HT-29 (cell line): ENCODE data around the gene ADM. TPM values are rescaled to one million over a fixed set of nuclear protein-coding genes. Genes with fewer than 3 reads are reported as not detected.

Experiments
- DNase-seq: peaks from one replicate; pipeline ENCODE4 v3.0.0-alpha.2; 2015; ENCODE audit warnings: low spot score
- total RNA-seq: library from RNA; depleted of rRNA; stranded (reverse); fragments of >200 nt; shearing (Covaris generic); gene quantifications from 2 replicates; pipeline ENCODE4 v1.2.3, GENCODE V29; 2014

The ADM gene
- total RNA-seq, 1 experiment from 2014 or later: 33.3 TPM

- no peak for DNase-seq
These were observed 15.0 kb upstream of the ADM start for GRCh38 chr11:10289765-10290380.

DNA sequence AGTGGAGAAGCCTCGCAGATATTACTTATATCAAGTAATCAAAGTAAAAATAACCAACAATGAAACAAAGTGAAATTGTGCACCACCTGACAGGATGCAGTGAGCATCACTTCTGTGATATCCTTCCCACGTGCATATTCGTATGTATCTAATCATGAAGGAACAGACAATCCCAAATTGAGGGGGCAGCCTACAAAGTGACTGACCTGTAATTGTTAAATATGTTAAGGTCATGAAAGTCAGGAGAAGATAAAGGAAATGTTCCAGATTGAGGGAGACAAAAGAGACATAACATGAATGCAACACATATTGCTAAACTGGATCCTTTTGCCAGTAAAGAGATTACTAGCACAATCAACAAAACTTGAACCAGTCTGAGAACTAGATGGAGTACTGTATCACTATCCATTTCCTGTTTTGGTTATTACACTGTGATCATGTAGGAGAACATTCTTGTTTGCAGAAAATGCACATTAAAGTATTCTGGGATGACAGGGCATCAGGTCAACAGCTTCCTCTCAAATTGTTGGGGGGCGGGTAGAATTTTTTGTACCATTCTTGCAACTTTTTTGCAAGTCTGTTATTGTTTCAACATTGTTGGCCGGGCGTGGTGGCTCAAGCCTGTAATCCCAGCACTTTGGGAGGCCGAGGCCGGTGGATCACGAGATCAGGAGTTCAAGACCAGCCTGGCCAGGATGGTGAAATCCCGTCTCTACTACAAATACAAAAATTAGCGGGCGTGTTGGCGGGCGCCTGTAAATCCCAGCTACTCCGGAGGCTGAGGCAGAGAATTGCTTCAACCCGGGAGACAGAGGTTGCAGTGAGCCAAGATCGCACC, 12.9 kb upstream of the ADM start:
- DNase-seq: no peak

DNA sequence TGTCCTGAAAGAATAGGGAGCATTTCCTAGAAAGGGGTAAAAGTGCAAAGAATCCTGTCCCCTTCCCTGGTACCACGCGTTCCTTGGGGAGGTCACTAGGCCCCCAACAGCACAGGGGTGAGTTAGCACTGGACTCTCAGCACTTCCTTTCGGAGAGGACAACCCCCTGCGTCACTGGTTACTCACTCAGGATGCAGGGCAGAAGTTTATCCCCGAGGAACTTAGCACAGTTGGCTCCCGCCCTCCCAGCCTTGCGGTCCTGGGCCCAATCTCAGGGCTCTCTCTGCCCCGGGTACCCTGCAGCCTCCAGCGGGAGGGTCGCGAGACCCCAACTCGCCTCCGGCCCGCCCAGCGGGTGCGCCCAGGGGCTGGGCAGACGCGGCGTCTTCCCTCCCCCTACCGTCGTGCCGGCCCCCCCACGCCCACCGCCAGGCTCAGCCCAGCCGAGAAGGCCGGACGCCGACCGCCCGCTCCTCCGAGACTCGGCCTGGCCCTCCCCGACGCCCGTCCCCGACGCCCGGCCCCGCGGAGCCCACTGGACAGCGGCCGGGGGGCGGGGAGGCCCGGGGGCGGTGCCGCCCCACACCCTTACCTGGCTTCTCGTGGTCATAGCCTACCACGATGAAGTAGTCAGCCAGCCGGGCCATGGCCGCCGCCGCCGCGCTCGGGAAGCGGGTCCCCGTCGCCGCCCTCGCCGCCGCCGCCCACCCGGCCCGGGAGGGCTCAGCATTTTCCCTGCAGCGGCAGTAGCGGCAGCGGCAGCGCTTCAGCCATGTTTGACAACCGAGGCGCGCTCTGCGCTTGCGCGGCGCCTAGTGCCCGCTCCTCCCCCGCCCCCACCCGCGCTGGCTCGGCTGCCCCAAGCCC, 11.2 kb upstream of the ADM start, which contains the start of gene SBF2:
Gene SBF2 (minus strand): TSS at position 797 of the 867 bp plus-strand sequence. CDS start 150 bp downstream, at position 647.
- peak; percentile 85 for DNase-seq

DNA sequence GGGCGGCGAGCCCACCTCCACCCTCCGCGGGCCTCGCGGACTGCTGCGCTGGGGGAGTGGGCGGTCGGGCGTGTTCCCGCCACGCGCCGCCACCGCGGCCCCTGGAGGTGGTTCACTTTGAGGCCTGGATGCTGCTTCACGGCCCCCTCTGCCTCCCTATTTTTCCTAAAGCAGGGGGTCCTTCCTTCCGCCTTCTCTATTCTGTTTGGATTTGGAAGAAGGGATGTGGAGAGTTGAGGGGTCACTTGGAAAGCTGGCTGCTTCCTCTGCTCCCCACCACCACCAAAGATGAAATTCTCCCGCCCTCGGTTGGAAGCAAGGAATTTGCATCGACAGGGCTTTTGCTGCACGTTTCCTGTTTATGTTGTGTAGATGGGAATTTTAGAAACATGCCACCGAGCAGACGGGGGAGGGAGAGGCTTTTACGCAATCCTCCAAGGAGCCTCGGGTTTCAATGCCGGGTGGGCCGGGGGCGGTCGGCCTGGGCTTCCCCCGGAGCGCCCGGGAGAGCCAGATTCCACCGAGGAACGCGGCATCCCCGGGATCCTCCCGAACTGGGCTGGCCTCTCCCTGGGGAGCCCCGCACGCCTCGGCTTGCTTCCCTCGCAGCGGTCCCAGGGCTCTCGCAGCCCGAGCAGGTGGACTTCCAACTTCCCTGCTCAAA, 10.5 kb upstream of the ADM start:
- peak; percentile 65 for DNase-seq

GRCh38 chr11:10295064-10295901, 9.6 kb upstream of the ADM start:
- peak; percentile 15 for DNase-seq

DNA sequence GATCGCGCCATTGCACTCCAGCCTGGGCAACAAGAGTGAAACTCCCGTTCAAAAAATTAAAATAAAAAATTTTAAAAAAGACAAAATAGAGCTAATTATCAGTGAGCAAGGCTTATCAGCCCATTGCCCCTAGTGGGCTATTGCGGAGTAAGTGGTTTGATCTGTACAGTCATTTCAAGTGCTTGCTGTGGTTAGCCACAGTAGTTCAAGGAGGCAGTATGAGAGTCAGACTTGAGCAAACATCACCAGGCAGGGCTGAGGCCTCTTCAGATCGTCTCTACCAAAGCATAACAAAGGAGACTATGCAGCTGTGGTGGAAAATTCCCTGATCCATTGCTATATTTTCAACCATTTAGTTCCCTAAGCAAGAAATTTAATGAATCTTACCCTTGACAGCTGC, 6.5 kb upstream of the ADM start:
- DNase-seq: no peak

DNA sequence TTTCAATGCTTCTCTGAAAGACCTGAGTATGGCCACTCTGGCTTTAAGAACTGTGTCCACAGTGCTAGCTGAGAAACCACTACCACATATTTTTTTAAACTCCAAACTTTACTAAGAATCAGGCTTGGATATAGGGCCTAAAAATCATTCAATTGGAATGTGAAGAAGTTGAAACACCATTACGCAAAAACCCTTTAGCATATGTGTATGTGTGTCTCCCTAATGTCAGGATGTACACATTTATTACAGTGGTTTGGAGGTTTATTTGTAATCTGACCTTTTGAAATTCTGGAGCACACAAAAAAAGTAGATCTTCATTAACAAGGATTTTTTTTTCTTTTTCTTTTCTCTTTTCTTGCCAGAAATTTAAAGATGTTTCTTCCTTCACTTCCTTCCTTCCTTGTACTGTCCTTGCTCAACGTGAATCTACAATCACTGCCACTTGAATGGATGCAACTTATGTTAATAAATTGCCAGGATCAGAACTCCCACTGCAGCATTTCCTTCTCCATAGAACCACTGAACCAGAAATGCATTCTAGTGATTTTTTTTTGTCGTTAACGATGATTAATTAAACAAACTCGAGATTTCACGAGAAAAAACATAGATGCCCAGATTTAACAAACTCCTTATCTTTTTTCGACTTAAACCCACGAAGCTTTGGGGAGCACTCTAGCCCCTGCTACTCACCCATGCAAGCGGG, 3.1 kb upstream of the ADM start:
- peak; percentile 20 for DNase-seq

DNA sequence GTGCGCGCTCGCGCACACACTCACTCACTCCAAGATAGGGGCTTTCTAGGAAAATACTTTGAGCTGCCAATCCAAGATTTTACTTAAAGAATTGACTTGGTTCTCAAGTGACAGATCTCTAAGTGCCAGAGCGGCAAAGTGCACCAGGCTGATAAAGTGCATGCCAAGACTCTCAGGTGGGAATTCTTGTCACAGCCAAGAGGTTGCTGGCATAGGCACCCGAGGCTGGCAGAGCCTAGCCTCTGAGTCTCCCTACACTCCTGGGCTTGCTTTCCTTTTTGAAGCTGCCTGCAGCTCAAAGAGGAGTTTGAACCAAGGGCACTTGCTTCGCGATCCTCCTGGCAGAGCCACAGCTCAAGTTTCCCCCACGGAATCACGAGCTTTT, 2.5 kb upstream of the ADM start:
- no peak for DNase-seq

GRCh38 chr11:10302744-10303557, 1.9 kb upstream of the ADM start:
- peak; percentile 88 for DNase-seq

DNA sequence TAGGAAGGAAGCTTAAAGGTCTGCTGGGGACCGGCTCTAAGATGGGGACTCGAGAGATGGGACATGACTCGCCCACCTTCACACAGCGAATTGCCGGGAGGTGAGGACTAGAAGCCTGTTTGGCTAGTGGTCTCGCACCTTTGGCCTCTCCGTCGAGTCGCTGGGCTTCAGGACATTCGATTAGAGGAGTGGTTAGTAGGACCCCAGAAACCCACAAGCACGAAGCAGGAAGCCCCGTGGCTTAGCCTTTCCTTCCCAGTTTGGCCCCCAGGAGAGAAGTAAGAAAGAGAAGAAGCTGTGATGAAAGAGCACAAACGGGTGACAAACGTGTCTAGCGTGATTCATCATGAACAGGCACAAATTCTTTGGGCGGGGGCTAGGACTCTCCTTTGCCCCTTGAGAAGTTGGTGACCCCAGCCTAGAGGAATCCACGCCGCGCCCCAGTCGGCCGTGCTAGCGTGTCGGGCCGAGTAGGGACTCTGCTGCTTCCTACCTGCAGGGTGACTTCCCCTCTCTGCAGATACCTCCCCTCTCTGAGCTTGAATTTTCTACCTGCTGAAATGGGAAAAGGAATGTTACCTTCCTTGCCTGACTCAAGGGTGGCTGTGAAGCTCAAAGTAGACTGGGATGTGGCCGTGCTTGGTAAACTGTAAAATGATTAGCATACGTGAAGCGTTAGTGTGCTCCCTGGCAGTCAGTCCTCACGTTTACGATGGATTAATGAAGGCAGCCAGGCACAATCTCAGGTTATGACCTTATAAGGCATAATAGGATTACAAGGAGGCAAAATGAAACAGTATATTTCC, 1.1 kb upstream of the ADM start:
- peak; percentile 82 for DNase-seq

DNA sequence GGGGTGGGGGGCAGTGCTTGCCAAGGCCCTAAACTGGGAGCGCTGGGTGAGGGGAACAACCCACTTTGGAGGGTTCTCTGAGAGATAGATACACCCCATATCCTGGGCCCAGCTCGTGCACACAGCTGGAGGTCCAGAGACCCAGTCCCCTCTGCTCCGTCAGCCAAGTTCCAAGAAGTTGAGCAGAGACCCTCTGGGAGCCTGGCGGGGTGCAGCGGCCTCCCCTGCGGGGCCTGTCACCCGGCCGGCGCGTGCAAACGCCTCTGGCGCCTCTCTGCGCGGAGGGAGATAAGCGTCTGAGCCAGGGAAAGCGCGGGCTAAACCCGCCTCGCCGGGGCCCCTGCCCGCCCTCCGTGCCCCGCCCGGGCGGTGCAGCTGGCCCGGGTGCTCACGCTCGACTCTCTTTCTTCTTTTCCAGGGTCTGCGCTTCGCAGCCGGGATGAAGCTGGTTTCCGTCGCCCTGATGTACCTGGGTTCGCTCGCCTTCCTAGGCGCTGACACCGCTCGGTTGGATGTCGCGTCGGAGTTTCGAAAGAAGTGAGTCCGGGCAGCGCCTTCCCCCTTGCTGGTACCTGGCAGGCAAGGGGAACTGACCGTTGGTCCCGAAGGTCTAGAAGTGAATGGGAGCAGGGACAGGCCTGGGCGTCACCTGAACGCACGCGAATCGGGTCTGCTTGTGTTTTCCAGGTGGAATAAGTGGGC, 540 bp downstream of the ADM start:
- DNase-seq: peak; percentile 71

DNA sequence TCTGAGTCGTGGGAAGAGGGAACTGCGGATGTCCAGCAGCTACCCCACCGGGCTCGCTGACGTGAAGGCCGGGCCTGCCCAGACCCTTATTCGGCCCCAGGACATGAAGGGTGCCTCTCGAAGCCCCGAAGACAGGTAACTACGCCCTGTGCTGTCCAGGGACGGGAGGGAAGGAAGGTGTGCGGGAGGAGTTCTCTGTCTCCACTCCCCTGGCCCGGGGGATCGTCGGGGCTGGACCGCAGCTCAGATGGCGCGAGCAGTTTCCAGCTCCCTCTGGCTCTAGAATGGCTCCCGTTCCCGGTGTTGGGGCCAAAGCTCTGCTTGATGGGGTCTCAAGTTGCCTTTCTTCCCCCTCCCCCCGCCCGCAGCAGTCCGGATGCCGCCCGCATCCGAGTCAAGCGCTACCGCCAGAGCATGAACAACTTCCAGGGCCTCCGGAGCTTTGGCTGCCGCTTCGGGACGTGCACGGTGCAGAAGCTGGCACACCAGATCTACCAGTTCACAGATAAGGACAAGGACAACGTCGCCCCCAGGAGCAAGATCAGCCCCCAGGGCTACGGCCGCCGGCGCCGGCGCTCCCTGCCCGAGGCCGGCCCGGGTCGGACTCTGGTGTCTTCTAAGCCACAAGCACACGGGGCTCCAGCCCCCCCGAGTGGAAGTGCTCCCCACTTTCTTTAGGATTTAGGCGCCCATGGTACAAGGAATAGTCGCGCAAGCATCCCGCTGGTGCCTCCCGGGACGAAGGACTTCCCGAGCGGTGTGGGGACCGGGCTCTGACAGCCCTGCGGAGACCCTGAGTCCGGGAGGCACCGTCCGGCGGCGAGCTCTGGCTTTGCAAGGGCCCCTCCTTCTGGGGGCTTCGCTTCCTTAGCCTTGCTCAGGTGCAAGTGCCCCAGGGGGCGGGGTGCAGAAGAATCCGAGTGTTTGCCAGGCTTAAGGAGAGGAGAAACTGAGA, 1.4 kb downstream of the ADM start:
- peak; percentile 18 for DNase-seq

DNA sequence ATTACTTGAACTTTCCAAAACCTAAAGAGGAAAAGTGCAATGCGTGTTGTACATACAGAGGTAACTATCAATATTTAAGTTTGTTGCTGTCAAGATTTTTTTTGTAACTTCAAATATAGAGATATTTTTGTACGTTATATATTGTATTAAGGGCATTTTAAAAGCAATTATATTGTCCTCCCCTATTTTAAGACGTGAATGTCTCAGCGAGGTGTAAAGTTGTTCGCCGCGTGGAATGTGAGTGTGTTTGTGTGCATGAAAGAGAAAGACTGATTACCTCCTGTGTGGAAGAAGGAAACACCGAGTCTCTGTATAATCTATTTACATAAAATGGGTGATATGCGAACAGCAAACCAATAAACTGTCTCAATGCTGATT, 2.1 kb downstream of the ADM start:
- DNase-seq: no peak

DNA sequence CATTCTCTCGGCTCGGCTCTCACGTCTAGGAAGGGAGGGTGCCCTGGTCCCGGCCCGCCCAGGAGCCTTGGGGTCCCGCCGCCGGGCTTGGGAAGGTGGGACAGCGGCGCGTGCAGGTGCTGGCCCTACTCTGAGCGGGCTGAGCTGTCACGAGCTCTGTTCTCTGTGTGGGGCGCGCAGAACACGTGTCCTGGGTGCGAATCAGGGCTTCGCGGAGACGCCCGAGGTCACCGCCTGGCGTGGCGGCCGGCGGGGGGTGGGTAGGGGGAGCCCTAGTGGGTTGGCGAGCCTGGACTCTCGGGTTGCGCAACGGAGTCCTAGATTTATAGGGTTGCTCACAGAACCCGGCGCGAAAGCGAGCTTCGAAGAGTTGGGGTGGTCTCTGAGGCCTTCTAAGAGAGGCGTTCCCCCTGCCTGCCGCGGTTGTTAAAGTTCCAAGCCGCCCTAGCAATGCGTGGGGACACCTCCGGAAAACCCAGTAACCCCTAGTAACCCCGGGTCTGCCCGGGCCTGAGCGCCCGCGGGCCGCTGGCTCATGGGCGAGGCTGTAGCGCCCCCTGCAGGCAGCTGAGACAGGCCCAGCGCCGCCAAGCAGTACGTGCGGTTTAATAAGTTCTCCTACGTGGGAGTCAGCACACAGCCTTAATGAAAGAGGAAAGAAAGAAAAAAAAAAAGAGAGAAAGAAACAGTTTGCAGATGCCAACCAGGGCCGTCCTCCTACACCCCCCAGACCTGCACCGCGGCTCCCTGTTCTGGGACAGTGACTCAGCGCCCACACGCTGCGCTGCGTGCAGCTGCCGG, 2.7 kb downstream of the ADM start:
- DNase-seq: peak; percentile 93

DNA sequence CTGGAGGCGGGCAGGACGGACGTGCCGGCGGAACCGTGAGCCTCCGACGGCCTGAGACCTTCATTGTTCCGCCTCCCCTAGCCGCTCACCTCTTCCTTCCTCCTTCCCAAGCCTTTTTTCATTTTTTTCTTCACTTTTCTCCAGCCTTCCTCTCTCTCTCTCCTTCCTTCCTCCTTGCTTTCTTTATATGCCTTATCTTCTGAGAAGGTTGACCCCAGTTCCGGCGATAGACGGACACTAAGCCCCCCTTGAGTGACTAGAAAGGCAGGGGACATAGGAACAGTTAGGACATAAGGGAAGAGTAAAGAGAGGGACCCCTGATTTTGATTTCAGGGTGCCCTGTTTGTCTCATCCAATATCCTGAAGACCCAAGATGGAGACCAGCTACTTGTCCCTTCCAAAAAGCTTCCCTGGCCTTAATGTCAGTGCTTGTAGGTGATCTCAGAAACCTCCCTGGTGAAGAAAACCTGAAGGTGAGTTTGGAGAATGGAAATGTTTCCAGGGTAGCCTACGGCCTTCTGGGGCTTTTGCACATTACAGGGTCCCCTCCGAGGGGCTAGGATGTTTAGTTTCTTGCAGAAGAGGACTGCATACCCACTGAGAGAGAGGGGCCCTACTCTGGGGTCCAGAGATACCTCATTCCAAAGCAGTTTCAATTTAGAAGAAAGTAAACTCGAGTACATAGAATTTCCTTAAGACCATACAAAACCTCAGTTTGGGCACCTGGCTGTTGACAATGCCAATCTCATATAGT, 3.5 kb downstream of the ADM start:
- DNase-seq: no peak
